Measurements from ENCODE around the gene CETP.
"Not testable (repeated sequence)": the region's sequence is repeated elsewhere in the genome, so short reads cannot be mapped to it uniquely, and the experiment has no call there.

The CETP gene

GRCh38 chr16:56997931-56998330, 36.2 kb downstream of the CETP start:
- DNase-seq (ENCODE audit: low read depth): no peak

GRCh38 chr16:56998352-56998751, 36.6 kb downstream of the CETP start:
- DNase-seq (ENCODE audit: low read depth): no peak

DNA sequence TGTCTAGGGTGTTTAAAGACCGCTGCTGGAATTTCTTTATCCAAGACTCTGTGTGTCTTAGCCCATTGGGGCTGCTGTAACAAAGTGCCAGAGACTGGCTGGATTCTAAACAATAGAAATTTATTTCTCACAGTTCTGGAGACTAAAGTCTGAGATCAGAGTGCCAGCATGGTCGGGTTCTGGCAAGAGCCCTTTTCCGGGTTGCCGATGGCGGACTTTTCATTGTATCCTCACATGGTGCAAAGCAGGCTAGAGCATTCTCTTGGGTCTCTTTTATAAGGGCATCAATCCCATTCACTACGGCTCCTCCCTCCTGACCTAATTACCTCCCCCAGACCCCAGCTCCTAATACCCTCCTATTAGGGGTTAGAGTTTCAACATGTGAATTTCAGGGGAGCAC, 37.1 kb downstream of the CETP start:
- no peak for DNase-seq (ENCODE audit: low read depth)

DNA sequence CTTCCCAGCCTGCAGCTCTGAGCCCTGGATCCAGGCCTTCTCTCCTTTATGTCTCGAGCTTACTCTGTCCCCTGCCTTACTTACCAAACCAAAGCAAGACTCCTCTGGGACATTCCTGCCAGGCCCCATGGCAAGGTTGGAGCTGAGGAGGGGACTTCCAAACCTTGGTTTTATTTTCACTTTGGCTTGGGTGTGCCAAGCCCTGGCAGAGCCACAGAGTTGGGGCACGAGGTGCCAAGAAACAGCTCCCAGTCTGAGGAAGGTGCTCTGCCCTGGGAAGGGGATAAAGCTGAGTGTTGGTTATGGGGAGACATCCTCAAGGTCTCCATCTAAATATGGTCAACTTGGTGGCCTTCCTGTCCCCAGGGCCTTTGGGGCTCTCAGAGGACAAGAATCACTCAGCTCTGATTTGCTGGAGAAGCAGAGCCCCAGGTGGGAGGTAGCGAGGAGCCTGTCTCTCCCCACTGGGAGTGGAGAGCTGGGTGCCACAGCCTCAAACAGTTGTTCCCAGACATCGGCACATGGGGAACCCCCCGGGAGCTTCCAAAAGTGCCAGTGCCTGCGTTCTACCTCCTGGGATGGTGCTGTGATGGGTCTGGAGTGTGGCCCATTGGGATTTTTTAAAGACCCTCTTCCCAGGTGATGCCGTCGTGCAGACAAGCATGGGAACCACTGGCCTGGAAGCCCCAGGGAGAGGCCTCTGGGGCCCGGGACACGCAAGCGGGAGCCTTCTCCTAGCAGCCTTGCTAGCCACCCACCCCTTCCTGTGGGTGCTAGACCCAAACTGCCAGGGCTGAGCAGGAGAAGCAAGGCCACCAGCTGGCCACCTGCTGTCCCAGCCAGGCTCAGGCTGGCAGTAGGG, 37.9 kb downstream of the CETP start:
- no peak for DNase-seq (ENCODE audit: low read depth)

DNA sequence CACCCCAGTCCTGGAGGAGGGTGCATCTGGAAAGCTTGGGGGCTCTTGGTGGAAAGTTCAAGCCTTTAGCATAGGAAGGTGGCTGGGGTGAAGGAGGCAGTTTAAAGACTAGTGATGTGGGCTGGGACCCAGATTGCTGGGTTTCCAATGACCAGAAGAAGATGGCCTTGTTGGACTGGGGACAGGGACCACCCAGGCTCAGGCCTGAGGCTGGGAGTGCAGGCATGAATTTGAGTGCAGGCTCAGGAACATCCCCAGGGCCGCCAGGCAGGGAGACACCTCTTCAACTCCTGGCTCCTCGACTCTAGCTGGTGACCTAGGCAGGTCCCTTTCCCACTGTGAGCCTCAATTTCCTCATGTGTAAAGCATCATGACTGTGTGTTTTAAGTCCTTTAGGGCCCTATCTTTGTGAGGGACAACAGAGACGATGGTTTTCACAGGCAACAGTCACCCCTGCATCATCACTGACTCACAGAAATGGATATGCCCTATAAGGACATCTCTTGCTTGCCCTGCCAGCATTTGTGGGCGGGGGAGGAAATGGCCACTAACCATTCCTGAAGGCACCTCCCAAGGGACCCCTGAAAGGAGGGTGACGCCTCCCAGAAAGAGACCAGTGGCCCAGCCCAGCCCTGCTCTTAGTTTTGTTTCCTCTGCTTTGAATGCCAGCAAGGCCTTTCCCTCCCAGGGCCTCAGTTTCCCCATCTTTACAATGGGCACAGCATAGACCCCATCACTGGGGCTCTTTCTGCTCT, 38.7 kb downstream of the CETP start:
- DNase-seq (ENCODE audit: low read depth): peak; percentile 44

- DNase-seq (ENCODE audit: low read depth): no peak
These were observed 39.4 kb downstream of the CETP start for GRCh38 chr16:57001026-57001679.

- no peak for DNase-seq (ENCODE audit: low read depth)
These were observed 42.0 kb downstream of the CETP start for GRCh38 chr16:57003439-57004386.

GRCh38 chr16:57004387-57005250, 42.9 kb downstream of the CETP start:
- DNase-seq (ENCODE audit: low read depth): no peak

DNA sequence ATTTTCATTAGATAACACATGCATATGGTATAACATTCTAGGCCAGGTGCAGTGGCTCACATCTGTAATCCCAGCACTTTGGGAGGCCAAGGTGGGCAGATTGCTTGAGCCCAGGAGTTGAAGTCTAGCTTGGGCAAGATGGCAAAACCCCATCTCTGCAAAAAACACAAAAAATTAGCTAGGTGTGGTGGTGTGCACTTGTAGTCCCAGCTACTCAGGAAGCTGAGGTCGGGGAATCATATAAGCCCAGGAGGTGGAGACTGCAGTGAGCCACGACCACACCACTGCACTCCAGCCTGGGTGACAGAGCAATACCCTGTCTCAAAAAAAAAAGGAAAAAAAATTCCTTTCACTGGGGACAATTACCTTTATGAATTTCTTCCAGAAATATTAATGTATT, 43.8 kb downstream of the CETP start:
- not testable (repeated sequence) for DNase-seq (ENCODE audit: low read depth)

- DNase-seq (ENCODE audit: low read depth): no peak
These were observed 45.3 kb downstream of the CETP start for GRCh38 chr16:57007050-57007449.

- DNase-seq (ENCODE audit: low read depth): no peak
These were observed 45.8 kb downstream of the CETP start for GRCh38 chr16:57007530-57007929.

DNA sequence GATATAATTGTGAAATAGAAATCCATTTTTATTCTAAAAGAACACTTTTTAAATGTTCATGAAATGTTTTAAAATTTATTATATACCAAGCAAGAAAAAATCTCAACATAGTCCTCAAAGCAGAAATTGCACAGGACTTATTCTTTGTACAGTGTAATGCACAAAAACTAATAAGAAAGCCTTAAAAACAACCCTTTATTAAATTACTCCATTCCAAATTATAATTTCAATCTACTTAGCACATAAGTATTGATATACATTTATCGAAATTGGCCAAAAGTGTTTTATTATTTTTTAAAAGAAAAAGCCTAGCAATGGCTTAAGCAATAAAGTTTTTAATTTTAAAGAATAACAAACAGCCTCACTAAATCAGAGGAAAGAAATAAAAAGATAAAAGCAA, 46.7 kb downstream of the CETP start:
- DNase-seq (ENCODE audit: low read depth): no peak

DNA sequence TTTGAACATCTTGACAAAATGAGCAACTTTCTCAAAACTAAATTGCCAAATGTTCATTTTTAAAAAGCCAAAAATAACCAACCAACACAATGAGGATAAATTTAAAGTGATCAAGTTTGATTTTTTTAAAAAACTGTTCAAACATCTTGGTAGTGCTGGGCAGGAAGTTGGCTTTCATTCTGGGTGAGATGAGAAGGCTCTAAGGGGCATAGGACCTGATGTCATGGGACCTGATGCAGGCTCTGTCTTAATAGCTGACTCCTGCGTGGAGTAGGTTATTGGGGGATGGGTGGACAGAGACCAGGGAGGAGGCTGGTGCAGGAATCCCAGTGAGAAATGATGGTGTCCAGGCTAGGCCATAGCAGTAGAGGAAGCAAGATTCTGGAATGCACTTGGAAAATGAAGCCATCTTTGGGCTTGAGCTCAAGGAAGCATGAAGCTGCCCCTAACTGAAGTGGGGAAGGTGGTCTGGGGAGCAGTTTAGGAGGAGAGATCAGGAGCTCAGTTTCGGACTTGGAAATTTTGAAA, 48.0 kb downstream of the CETP start:
- DNase-seq (ENCODE audit: low read depth): no peak

- no peak for DNase-seq (ENCODE audit: low read depth)
These were observed 50.6 kb downstream of the CETP start for GRCh38 chr16:57012353-57012752.

GRCh38 chr16:57013229-57013628, 51.5 kb downstream of the CETP start:
- DNase-seq (ENCODE audit: low read depth): no peak

GRCh38 chr16:57013902-57014301, 52.2 kb downstream of the CETP start:
- no peak for DNase-seq (ENCODE audit: low read depth)

GRCh38 chr16:57016301-57016700, 54.6 kb downstream of the CETP start:
- DNase-seq (ENCODE audit: low read depth): no peak

DNA sequence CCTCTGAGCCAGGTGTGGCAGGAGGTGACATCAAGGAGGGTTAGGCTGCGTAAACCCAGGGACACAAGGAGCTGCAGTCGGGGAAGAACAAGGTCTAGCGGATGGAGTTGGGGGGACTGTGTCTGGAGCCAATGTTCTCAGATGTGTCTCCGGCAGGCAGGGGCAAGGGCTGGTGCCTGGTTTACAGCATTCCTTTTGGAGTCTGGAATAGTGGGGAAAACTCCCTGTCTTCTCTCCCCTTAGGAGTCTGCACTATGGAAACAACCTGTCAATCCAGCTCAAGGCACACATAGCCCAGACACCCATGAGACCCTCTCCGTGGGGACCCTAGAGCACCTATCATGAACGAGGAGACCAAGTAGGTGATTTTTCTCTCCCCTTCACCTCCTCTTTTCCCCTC, 55.1 kb downstream of the CETP start:
- DNase-seq (ENCODE audit: low read depth): no peak

- DNase-seq (ENCODE audit: low read depth): no peak
These were observed 55.5 kb downstream of the CETP start for GRCh38 chr16:57017251-57017650.

- no peak for DNase-seq (ENCODE audit: low read depth)
These were observed 58.0 kb downstream of the CETP start for GRCh38 chr16:57019746-57020145.

Data from activated T-cell treated with anti-CD3 and anti-CD28 coated beads for 24 hours (primary cell).